ENCODE measurements around the gene PLXDC1.

Gene PLXDC1

GRCh38 chr17:39181303-39181702, 29.9 kb upstream of the PLXDC1 start:
- Histone ChIP-seq H3K9ac (ENCODE audit: low read length) (no peak overlapping the region), H3K79me2 (ENCODE audit: low read length) (no peaks in the 10 kb centered on the region), H3K9me3 (replicated peaks; ENCODE audit: insufficient read depth, low read length) (no peaks in the 10 kb centered on the region), H3K36me3 (replicated peaks; ENCODE audit: insufficient read depth, low read length) (peaks cover 3% of the 10 kb centered on the region; the same call in 1 of the 2 replicates), H3K9me2 (replicated peaks; ENCODE audit: insufficient read depth, low read length) (no peaks in the 10 kb centered on the region), H3K27ac (ENCODE audit: low read length) (no peak overlapping the region), H4K20me1 (ENCODE audit: insufficient read depth, low read length) (no peaks in the 10 kb centered on the region), H3K4me1 (ENCODE audit: low read length) (no peaks in the 10 kb centered on the region), H3K4me3 (ENCODE audit: low read length) (no peak overlapping the region), H3K4me2 (ENCODE audit: low read depth, low read length) (no peak overlapping the region), H2AFZ (ENCODE audit: low read length) (no peak overlapping the region), H3F3A (ENCODE audit: insufficient read depth, low read length) (no peaks in the 10 kb centered on the region), H3K27me3 (replicated peaks; ENCODE audit: insufficient read depth, low read length) (no peaks in the 10 kb centered on the region)
- TF ChIP-seq, protein P1, sequence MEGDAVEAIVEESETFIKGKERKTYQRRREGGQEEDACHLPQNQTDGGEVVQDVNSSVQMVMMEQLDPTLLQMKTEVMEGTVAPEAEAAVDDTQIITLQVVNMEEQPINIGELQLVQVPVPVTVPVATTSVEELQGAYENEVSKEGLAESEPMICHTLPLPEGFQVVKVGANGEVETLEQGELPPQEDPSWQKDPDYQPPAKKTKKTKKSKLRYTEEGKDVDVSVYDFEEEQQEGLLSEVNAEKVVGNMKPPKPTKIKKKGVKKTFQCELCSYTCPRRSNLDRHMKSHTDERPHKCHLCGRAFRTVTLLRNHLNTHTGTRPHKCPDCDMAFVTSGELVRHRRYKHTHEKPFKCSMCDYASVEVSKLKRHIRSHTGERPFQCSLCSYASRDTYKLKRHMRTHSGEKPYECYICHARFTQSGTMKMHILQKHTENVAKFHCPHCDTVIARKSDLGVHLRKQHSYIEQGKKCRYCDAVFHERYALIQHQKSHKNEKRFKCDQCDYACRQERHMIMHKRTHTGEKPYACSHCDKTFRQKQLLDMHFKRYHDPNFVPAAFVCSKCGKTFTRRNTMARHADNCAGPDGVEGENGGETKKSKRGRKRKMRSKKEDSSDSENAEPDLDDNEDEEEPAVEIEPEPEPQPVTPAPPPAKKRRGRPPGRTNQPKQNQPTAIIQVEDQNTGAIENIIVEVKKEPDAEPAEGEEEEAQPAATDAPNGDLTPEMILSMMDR (IDR thresholded peaks at IDR 0.05; ENCODE audit: low read length), result no peak
- TF ChIP-seq EZH2 (optimal IDR thresholded peaks at IDR 0.05; ENCODE audit: low read depth, low read length) (no peak), EZH2phosphoT487 (IDR thresholded peaks at IDR 0.05; ENCODE audit: low read length) (no peak)
- DNase-seq, result no peak

GRCh38 chr17:39178536-39178935, 27.1 kb upstream of the PLXDC1 start:
- Histone ChIP-seq H3K4me2 (ENCODE audit: low read depth, low read length) (no peak overlapping the region), H2AFZ (ENCODE audit: low read length) (no peak overlapping the region)
- DNase-seq, result no peak

GRCh38 chr17:39177256-39177655, 25.8 kb upstream of the PLXDC1 start:
- Histone ChIP-seq H4K20me1 (ENCODE audit: insufficient read depth, low read length) (no peaks in the 10 kb centered on the region), H3K9ac (ENCODE audit: low read length) (no peak overlapping the region), H3K9me3 (replicated peaks; ENCODE audit: insufficient read depth, low read length) (no peaks in the 10 kb centered on the region), H3K36me3 (replicated peaks; ENCODE audit: insufficient read depth, low read length) (peaks cover 3% of the 10 kb centered on the region; the same call in 1 of the 2 replicates), H3K4me3 (ENCODE audit: low read length) (no peak overlapping the region), H2AFZ (ENCODE audit: low read length) (no peak overlapping the region), H3K9me2 (replicated peaks; ENCODE audit: insufficient read depth, low read length) (no peaks in the 10 kb centered on the region), H3K79me2 (ENCODE audit: low read length) (no peaks in the 10 kb centered on the region), H3K27me3 (replicated peaks; ENCODE audit: insufficient read depth, low read length) (no peaks in the 10 kb centered on the region), H3K4me1 (ENCODE audit: low read length) (peaks cover 10% of the 10 kb centered on the region), H3K4me2 (ENCODE audit: low read depth, low read length) (no peak overlapping the region), H3K27ac (ENCODE audit: low read length) (no peak overlapping the region), H3F3A (ENCODE audit: insufficient read depth, low read length) (peaks cover 6% of the 10 kb centered on the region; the same call in 1 of the 2 replicates)
- TF ChIP-seq EZH2phosphoT487 (IDR thresholded peaks at IDR 0.05; ENCODE audit: low read length), result no peak
- TF ChIP-seq, protein P1 (IDR thresholded peaks at IDR 0.05; ENCODE audit: low read length), result no peak
- no peak for TF ChIP-seq EZH2 (optimal IDR thresholded peaks at IDR 0.05; ENCODE audit: low read depth, low read length)
- no peak for DNase-seq

More at GRCh38 chr17:39178536-39178935, 27.1 kb upstream of the PLXDC1 start:
- Histone ChIP-seq H3F3A (ENCODE audit: insufficient read depth, low read length) (peaks cover 2% of the 10 kb centered on the region; the same call in 1 of the 2 replicates), H3K9me3 (replicated peaks; ENCODE audit: insufficient read depth, low read length) (no peaks in the 10 kb centered on the region), H3K9me2 (replicated peaks; ENCODE audit: insufficient read depth, low read length) (no peaks in the 10 kb centered on the region), H3K4me1 (ENCODE audit: low read length) (peaks cover 5% of the 10 kb centered on the region), H3K4me3 (ENCODE audit: low read length) (no peak overlapping the region), H4K20me1 (ENCODE audit: insufficient read depth, low read length) (no peaks in the 10 kb centered on the region), H3K27me3 (replicated peaks; ENCODE audit: insufficient read depth, low read length) (no peaks in the 10 kb centered on the region), H3K36me3 (replicated peaks; ENCODE audit: insufficient read depth, low read length) (peaks cover 3% of the 10 kb centered on the region; the same call in 1 of the 2 replicates), H3K79me2 (ENCODE audit: low read length) (no peaks in the 10 kb centered on the region), H3K27ac (ENCODE audit: low read length) (no peak overlapping the region), H3K9ac (ENCODE audit: low read length) (no peak overlapping the region)
- TF ChIP-seq, protein P1 (IDR thresholded peaks at IDR 0.05; ENCODE audit: low read length), result no peak
- TF ChIP-seq EZH2 (optimal IDR thresholded peaks at IDR 0.05; ENCODE audit: low read depth, low read length), result no peak
- TF ChIP-seq EZH2phosphoT487 (IDR thresholded peaks at IDR 0.05; ENCODE audit: low read length), result no peak
